Endothelial cell of umbilical vein (primary cell): Measurements from ENCODE around the gene CNDP2. TPM values are rescaled to one million over a fixed set of nuclear protein-coding genes. Genes with fewer than 3 reads are reported as not detected.

Experiments
- BruUV-seq: library from RNA; stranded (reverse); fragments of 400-500 nt; replicated peaks from 2 replicates; lab custom pipeline; 2021; lab: Mats Ljungman, UMichigan
- CTCF ChIA-PET: fragments of 300-600, 350-600 bp; sonication (Branson Sonifier 250); formaldehyde crosslinking; loops from one replicate; lab custom pipeline; 2021; ENCODE audit warnings: antibody characterized with exemption, inconsistent platforms; lab: Charles Lee
- POLR2A ChIA-PET: fragments of 300-600, 350-600 bp; sonication (Branson Sonifier 250); formaldehyde crosslinking; loops from one replicate; lab custom pipeline; 2021; ENCODE audit warnings: antibody characterized with exemption, inconsistent platforms; lab: Charles Lee
- DNase-seq: peaks from one replicate; pipeline ENCODE4 v3.0.0-alpha.2; 2011; ENCODE audit warnings: low read depth, low spot score
- FAIRE-seq: peaks from 2 replicates; lab custom pipeline; 2011; peaks lifted over from hg19 to GRCh38; lab: Jason Lieb, UNC
- H2AFZ ChIP-seq: 2 replicates; pipeline ENCODE4 v1.6.0; 2012; ENCODE audit warnings: low read depth, low read length, control low read depth, inconsistent platforms
- H3K27ac ChIP-seq: 2 replicates; pipeline ENCODE4 v1.5.1; 2011; ENCODE audit warnings: low read depth, mild to moderate bottlenecking, control low read depth, low read length, moderate library complexity; ENCODE audit not compliant: insufficient read depth
- H3K27me3 ChIP-seq, 2 experiments: 2 replicates each; pipeline versions ENCODE4 v1.6.0 to v1.6.1; 2011; ENCODE audit warnings: low read length in 2 of 2, mixed read lengths in 1 of 2; ENCODE audit not compliant: control insufficient read depth in 2 of 2, insufficient read depth in 2 of 2
- H3K36me3 ChIP-seq, 2 experiments: 2 replicates in 1 of 2; 3 replicates in 1 of 2; pipeline ENCODE4 v1.5.1; 2011; ENCODE audit warnings: low read length in 2 of 2, mild to moderate bottlenecking in 1 of 2, moderate library complexity in 1 of 2; ENCODE audit not compliant: control insufficient read depth in 2 of 2, insufficient read depth in 2 of 2; ENCODE audit errors: extremely low read depth in 1 of 2
- H3K4me1 ChIP-seq: 3 replicates; pipeline ENCODE4 v1.5.1; 2011; ENCODE audit warnings: mild to moderate bottlenecking, low read length; ENCODE audit not compliant: control insufficient read depth, insufficient read depth; ENCODE audit errors: extremely low read depth
- H3K4me2 ChIP-seq: 2 replicates; pipeline ENCODE4 v1.6.1; 2011; ENCODE audit warnings: low read length, control low read depth, mixed read lengths; ENCODE audit not compliant: insufficient read depth
- H3K4me3 ChIP-seq, 3 experiments: fragments of 200-600 bp in 1 of 3; sonication (generic), shearing (Covaris generic) in 1 of 3; replicated peaks in 1 of 3; 2 replicates each; pipeline ENCODE4 v1.5.1; 2011 to 2016; ENCODE audit warnings: control low read depth in 3 of 3, low read length in 3 of 3, mild to moderate bottlenecking in 2 of 3, inconsistent platforms in 1 of 3, low read depth in 1 of 3, moderate library complexity in 1 of 3; ENCODE audit not compliant: insufficient read depth in 1 of 3
- H3K79me2 ChIP-seq: 2 replicates; pipeline ENCODE4 v1.6.0; 2012; ENCODE audit warnings: low read length, inconsistent platforms; ENCODE audit not compliant: control insufficient read depth, insufficient read depth
- H3K9ac ChIP-seq: replicated peaks from 2 replicates; pipeline ENCODE3; 2011; ENCODE audit warnings: low read length, control low read depth; ENCODE audit not compliant: insufficient read depth; ENCODE audit errors: extremely low read depth
- H3K9me1 ChIP-seq: replicated peaks from 3 replicates; pipeline ENCODE4 v1.6.0; 2011; ENCODE audit warnings: mild to moderate bottlenecking, low read length; ENCODE audit not compliant: control insufficient read depth, insufficient read depth; ENCODE audit errors: extremely low read depth
- H3K9me3 ChIP-seq: replicated peaks from 2 replicates; pipeline ENCODE4 v1.5.1; 2012; ENCODE audit warnings: low read length, inconsistent platforms; ENCODE audit not compliant: control insufficient read depth, insufficient read depth
- H4K20me1 ChIP-seq: replicated peaks from 2 replicates; pipeline ENCODE3; 2011; ENCODE audit warnings: mild to moderate bottlenecking, low read length; ENCODE audit not compliant: control insufficient read depth, insufficient read depth; ENCODE audit errors: extremely low read depth
- EZH2 ChIP-seq: IDR thresholded peaks from 2 replicates; pipeline ENCODE4 v1.6.1; 2012; ENCODE audit warnings: borderline replicate concordance, low read depth, mild to moderate bottlenecking, moderate library complexity, low read length, inconsistent platforms; ENCODE audit not compliant: severe bottlenecking
- FOS ChIP-seq: IDR thresholded peaks from 2 replicates; pipeline ENCODE4 v1.6.1; 2011; ENCODE audit warnings: mild to moderate bottlenecking, low read length, moderate library complexity, borderline replicate concordance; ENCODE audit not compliant: insufficient read depth
- GATA2 ChIP-seq: IDR thresholded peaks from 2 replicates; pipeline ENCODE4 v1.7.0; 2011; ENCODE audit warnings: low read depth, mild to moderate bottlenecking, moderate library complexity, mixed read lengths, low read length; ENCODE audit not compliant: insufficient read length, insufficient read depth
- JUN ChIP-seq: IDR thresholded peaks from 2 replicates; pipeline ENCODE4 v1.6.1; 2011; ENCODE audit warnings: borderline replicate concordance, low read depth; ENCODE audit not compliant: insufficient read length, insufficient read depth
- MYC ChIP-seq: IDR thresholded peaks from one replicate; pipeline ENCODE4 v1.6.1; 2011; ENCODE audit warnings: mild to moderate bottlenecking, low read depth, low read length
- POLR2A ChIP-seq: IDR thresholded peaks from 2 replicates; pipeline ENCODE4 v1.6.1; 2012; ENCODE audit warnings: low read depth, mild to moderate bottlenecking, control low read depth, low read length
- POLR2AphosphoS5 ChIP-seq: IDR thresholded peaks from 2 replicates; pipeline ENCODE4 v1.6.1; 2012; ENCODE audit warnings: low read depth, mild to moderate bottlenecking, control low read depth, low read length, moderate library complexity; ENCODE audit not compliant: insufficient read depth
- dilution Hi-C: fragments of 300-500 bp; cut with MboI; formaldehyde crosslinking; loops from one replicate; pipeline ENCODE4 v1.15.0; 2019; ENCODE audit warnings: low sequenced_read_pairs; ENCODE audit not compliant: extremely low pct_ligation_motif_present
- intact Hi-C: fragments of 100-400 bp; cut with micrococcal nuclease; formaldehyde crosslinking; loops from one replicate; pipeline ENCODE4 v1.10.0; 2022
- polyA plus RNA-seq, 4 experiments: library from polyadenylated mRNA; depleted of rRNA in 3 of 4; stranded (reverse) in 3 of 4; unstranded in 1 of 4; fragments of >200 nt; gene quantifications; 2 replicates each; pipeline versions ENCODE4 v1.2.1 to v1.2.3, GENCODE V29; 2011 to 2012; ENCODE audit warnings: missing spikeins in 1 of 4
- total RNA-seq: library from RNA; stranded (reverse); gene quantifications from 2 replicates; pipeline ENCODE4 v1.2.3, GENCODE V29; 2021
- TF ChIP-seq, protein P1 (sequence below), 2 donors: IDR thresholded peaks; 1 replicate in 1 of 2; 2 replicates in 1 of 2; pipeline ENCODE4 v1.5.1; 2011; ENCODE audit warnings: low read length in 2 of 2, mild to moderate bottlenecking in 2 of 2, moderate library complexity in 2 of 2, control low read depth in 1 of 2, inconsistent platforms in 1 of 2, low read depth in 1 of 2; ENCODE audit not compliant: insufficient read depth in 1 of 2; ENCODE audit errors: extremely low read depth in 1 of 2
- TF ChIP-seq, protein P2 (sequence below): IDR thresholded peaks from 2 replicates; pipeline ENCODE4 v1.6.1; 2011; ENCODE audit not compliant: insufficient read depth, insufficient read length

Gene CNDP2
- total and polyA plus RNA-seq, 2 donors (not counting 3 experiments of a cell fraction or from before 2014, with no cell fraction given) = 52.9 to 123 TPM

DNA sequence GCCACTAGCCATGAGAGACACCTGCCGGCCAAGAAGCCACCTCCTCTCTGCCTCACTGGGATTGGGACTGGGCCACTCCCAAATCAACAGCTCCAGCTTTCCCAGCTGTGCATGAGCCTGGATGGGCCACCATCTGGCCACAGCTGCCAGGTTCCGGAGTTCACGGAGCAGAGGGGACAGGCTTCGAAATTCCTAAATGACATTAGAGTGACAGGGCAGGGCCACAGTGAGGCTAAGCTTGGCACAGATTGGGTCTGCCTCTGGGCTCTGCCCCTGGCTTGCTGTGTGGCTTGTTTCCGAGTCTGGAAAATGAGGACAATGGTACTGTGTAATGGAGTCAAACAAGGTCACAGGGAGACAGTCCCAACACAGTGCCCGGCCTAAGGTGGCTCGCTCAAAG, 45.5 kb upstream of the CNDP2 start:
- no peak overlapping the region for H2AFZ ChIP-seq
- DNase-seq (no peak), FAIRE-seq (no peak)
- ChIA-PET CTCF (no interaction called here), POLR2A (no interaction called here)
- H4K20me1 ChIP-seq = no peaks in the 10 kb centered on the region
- H3K4me2 ChIP-seq = no peak overlapping the region
- no peaks in the 10 kb centered on the region for H3K9me3 ChIP-seq
- no TSS peak for BruUV-seq
- H3K36me3 ChIP-seq = no peaks in the 10 kb centered on the region
- peaks cover 9 to 20% of the 10 kb centered on the region in 2 experiments for H3K27me3 ChIP-seq
- H3K9me1 ChIP-seq = no peaks in the 10 kb centered on the region
- intact Hi-C loops = no loop called here
- TF ChIP-seq, protein P1, sequence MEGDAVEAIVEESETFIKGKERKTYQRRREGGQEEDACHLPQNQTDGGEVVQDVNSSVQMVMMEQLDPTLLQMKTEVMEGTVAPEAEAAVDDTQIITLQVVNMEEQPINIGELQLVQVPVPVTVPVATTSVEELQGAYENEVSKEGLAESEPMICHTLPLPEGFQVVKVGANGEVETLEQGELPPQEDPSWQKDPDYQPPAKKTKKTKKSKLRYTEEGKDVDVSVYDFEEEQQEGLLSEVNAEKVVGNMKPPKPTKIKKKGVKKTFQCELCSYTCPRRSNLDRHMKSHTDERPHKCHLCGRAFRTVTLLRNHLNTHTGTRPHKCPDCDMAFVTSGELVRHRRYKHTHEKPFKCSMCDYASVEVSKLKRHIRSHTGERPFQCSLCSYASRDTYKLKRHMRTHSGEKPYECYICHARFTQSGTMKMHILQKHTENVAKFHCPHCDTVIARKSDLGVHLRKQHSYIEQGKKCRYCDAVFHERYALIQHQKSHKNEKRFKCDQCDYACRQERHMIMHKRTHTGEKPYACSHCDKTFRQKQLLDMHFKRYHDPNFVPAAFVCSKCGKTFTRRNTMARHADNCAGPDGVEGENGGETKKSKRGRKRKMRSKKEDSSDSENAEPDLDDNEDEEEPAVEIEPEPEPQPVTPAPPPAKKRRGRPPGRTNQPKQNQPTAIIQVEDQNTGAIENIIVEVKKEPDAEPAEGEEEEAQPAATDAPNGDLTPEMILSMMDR (IDR thresholded peaks at IDR 0.05; ENCODE audit: extremely low read depth in 1 of 2, insufficient read depth in 1 of 2, low read depth in 1 of 2, low read length in 2 of 2) = no peak
- no peak for TF ChIP-seq POLR2A
- TF ChIP-seq JUN = no peak
- TF ChIP-seq FOS = no peak
- TF ChIP-seq GATA2 = no peak
- no peak for TF ChIP-seq POLR2AphosphoS5
- no peak for TF ChIP-seq MYC
- H3K27ac ChIP-seq = no peak overlapping the region
- no peaks in the 10 kb centered on the region for H3K79me2 ChIP-seq
- no peak overlapping the region for H3K9ac ChIP-seq
- dilution Hi-C loops = no loop called here
- H3K4me1 ChIP-seq = no peaks in the 10 kb centered on the region
- H3K4me3 ChIP-seq = no peak overlapping the region

DNA sequence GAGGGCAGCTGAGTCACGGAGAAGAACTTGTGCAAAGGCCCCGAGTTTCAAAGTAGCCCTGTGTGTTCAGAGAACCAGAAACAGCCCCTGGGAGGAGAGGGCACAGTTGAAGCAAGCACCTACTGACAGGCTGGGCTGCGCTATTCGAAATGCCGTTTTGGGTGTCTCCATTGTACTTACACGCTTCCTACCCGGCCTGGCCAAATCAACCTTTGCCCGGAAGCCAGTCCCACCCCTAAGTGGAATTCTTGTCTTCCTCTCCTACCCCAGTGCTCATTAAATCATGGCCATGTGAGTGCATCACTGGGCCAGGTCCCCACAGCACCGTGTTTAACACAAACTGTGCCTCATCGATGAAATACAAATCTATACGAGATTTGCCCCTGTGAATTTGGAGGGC, 45.0 kb upstream of the CNDP2 start:
- Histone ChIP-seq H3K9ac (no peak overlapping the region), H2AFZ (no peak overlapping the region), H3K79me2 (no peaks in the 10 kb centered on the region), H3K4me3 (no peak overlapping the region), H3K9me3 (no peaks in the 10 kb centered on the region), H3K4me2 (no peak overlapping the region), H3K4me1 (no peaks in the 10 kb centered on the region), H3K27me3 (peaks cover 13 to 25% of the 10 kb centered on the region in 2 experiments), H3K27ac (no peak overlapping the region), H3K9me1 (no peaks in the 10 kb centered on the region), H4K20me1 (no peaks in the 10 kb centered on the region), H3K36me3 (no peaks in the 10 kb centered on the region)
- dilution Hi-C loops (no loop called here), intact Hi-C loops (no loop called here)
- FAIRE-seq (no peak), DNase-seq (no peak)
- BruUV-seq = no TSS peak
- ChIA-PET CTCF (no interaction called here), POLR2A (no interaction called here)
- TF ChIP-seq FOS = no peak
- no peak for TF ChIP-seq POLR2AphosphoS5
- no peak for TF ChIP-seq JUN
- TF ChIP-seq, protein P1 (IDR thresholded peaks at IDR 0.05; ENCODE audit: extremely low read depth in 1 of 2, insufficient read depth in 1 of 2, low read depth in 1 of 2, low read length in 2 of 2) = no peak
- TF ChIP-seq GATA2 = no peak
- TF ChIP-seq MYC = no peak
- TF ChIP-seq EZH2 = no peak
- TF ChIP-seq POLR2A = no peak
- TF ChIP-seq, protein P2, sequence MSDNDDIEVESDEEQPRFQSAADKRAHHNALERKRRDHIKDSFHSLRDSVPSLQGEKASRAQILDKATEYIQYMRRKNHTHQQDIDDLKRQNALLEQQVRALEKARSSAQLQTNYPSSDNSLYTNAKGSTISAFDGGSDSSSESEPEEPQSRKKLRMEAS = no peak
